Fibroblast of the aortic adventitia (primary cell): ENCODE results near the gene FA2H. TPM values are rescaled to one million over a fixed set of nuclear protein-coding genes. Genes with fewer than 3 reads are reported as not detected.
"Not testable (repeated sequence)": the region's sequence is repeated elsewhere in the genome, so short reads cannot be mapped to it uniquely, and the experiment has no call there.

ENCODE experiments used
- DNase-seq: peaks from one replicate; pipeline ENCODE4 v3.0.0-alpha.2; 2010; ENCODE audit warnings: low read depth
- H3K4me3 ChIP-seq: 2 replicates; pipeline ENCODE4 v1.5.1; 2011; ENCODE audit warnings: low read depth, mild to moderate bottlenecking, control low read depth, low read length, moderate library complexity
- total RNA-seq: library from RNA; depleted of rRNA; stranded (reverse); fragments of >200 nt; gene quantifications from 2 replicates; pipeline ENCODE4 v1.2.3, GENCODE V29; 2012; ENCODE audit warnings: low replicate concordance
- TF ChIP-seq, protein P1 (sequence below): IDR thresholded peaks from 2 replicates; pipeline ENCODE4 v1.5.1; 2011; ENCODE audit warnings: mild to moderate bottlenecking, low read length, control low read depth, inconsistent platforms; ENCODE audit not compliant: insufficient read depth

FA2H gene
- total RNA-seq, 1 donor = not detected

DNA sequence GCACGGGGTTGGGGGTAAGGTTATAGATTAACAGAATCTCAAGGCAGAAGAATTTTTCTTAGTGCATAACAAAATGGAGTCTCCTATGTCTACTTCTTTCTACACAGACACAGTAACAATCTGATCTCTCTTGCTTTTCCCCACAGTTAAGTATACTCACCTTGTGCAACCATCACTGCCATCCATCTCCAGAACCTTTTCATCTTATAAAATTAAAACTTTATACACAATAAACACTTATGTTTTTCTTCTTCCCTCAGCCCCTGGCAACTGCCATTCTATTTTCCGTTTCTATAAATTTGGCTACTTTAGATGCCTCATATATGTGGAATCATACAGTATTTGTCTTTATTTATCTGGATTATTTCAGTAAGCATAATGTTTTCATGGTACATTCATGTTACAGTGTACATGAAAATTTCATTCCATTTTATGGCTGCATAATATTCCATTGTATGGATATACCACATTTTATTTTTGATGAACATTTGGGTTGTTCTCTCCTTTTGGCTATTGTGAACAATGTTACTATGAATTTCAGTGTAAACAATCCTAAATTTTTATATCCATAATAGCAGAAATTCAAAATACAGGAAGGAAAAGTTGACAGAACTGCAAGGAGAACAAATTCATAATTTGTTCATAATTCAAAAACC lies 25.7 kb upstream of the FA2H start:
- no peak for DNase-seq
- no peak overlapping the region for H3K4me3 ChIP-seq
- TF ChIP-seq, protein P1, sequence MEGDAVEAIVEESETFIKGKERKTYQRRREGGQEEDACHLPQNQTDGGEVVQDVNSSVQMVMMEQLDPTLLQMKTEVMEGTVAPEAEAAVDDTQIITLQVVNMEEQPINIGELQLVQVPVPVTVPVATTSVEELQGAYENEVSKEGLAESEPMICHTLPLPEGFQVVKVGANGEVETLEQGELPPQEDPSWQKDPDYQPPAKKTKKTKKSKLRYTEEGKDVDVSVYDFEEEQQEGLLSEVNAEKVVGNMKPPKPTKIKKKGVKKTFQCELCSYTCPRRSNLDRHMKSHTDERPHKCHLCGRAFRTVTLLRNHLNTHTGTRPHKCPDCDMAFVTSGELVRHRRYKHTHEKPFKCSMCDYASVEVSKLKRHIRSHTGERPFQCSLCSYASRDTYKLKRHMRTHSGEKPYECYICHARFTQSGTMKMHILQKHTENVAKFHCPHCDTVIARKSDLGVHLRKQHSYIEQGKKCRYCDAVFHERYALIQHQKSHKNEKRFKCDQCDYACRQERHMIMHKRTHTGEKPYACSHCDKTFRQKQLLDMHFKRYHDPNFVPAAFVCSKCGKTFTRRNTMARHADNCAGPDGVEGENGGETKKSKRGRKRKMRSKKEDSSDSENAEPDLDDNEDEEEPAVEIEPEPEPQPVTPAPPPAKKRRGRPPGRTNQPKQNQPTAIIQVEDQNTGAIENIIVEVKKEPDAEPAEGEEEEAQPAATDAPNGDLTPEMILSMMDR = no peak

DNA sequence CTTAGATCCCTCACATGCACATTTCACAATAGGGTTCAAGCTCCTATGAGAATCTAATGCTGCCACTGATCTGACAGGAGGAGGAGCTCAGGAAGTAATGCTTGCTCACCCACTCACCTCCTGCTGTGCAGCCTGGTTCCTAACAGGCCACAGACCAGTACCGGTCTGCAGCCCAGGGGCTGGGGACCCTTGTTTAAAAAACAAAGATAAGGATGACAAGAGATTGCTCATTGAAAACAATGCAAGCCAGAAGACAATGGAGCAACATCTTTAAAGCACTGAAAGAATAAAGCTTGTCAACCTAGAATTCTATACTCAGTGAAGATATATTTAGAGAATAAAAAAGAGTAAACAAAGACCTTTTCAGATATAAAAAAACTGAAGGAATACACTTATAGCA lies 22.8 kb upstream of the FA2H start:
- no peak overlapping the region for H3K4me3 ChIP-seq
- no peak for DNase-seq
- TF ChIP-seq, protein P1 = no peak

DNA sequence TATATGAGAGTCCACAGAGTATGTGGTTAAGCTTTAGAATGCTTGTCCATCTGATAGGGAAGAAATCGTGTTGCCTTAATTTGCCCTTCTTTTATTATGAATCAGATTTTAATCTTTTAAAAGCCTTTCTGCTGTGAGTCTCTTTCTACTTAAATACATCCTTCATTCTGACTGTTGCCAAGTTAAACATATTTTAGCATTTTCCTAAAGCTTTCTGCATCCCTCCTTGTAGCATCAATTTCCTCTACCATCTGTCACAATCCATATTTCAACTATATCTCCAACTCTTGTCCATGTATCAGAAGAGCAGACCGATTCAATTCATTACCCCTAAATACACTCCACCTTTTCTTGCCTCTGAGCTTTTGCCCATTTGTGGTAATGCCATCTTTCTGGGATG lies 20.5 kb upstream of the FA2H start:
- DNase-seq = no peak
- TF ChIP-seq, protein P1 = no peak
- no peak overlapping the region for H3K4me3 ChIP-seq

DNA sequence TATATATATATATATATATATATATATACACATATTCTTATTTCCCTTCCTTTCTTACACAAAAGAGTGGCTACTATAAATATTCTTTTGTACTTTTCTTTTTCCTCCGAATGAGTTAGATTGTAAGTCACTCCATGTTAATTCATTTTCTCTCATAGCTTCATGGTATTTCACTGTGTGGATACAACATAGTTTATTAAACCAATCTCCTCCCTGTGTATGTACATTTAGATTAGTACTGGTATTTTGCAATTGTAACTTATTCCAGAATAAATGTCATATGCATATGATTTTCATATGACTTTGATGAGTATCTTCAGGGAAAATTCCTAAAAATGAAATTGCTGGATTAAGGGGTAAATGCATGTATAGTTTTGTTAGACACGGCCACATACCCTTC lies 20.0 kb upstream of the FA2H start:
- DNase-seq = no peak
- H3K4me3 ChIP-seq = no peak overlapping the region
- TF ChIP-seq, protein P1 = no peak

DNA sequence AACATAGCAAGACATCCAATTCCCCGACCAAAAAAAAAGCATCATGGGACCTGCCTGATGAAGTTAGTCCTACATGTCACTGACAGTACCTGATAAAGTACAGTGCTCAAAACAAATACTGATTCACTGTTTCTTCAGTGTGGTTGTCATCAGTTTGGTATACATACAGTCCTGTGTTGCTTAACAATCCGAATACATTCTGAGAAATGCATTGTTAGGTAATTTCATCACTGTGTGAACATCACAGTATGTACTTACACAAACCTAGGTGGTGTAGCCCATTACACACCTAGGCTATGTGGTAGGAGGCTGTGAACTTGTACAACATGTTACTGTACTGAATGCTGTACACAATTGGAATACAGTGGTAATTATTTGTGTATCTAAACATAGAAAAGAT lies 19.0 kb upstream of the FA2H start:
- TF ChIP-seq, protein P1 = no peak
- DNase-seq = no peak
- no peak overlapping the region for H3K4me3 ChIP-seq

DNA sequence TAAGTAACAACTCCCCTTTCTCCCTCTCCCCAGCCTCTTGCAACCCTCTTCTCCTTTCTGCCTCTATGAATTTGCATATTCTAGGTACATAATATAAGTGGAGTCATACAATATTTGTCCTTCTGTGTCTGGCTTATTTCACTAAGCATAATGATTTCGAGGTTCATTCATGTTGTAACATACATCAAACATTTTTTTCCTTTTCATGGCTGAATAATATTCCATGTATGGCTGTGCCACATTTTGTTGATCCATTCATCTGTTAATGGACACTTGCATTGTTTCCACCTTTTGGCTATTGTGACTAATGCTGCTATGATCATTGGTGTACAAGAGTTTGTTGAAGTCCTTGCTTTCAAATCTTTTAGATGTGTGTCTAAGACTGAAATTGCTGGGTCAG lies 17.6 kb upstream of the FA2H start:
- H3K4me3 ChIP-seq = no peak overlapping the region
- TF ChIP-seq, protein P1 = no peak
- DNase-seq = no peak

DNA sequence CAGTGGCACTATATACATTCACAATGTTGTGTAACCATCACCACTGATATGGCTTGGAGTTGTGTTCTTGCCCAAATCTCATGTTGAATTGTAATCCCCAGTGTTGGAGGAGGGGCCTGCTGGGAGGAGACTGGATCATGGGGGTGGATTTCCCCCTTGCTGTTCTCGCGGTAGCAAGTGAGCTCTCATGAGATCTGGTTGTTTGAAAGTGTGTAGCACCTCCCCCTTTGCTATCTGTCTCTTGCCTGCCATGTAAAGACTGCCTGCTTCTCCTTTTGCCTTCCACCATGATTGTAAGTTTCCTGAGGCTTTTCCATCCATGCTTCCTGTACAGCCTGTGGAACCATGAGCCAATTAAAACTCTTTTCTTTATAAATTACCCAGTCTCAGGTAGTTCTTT lies 17.1 kb upstream of the FA2H start:
- not testable (repeated sequence) for H3K4me3 ChIP-seq, DNase-seq
